Activated CD8-positive, alpha-beta memory T cell treated with anti-CD3 and anti-CD28 coated beads for 36 hours (primary cell): Measurements from ENCODE around the gene STXBP2. TPM values are rescaled to one million over a fixed set of nuclear protein-coding genes. Genes with fewer than 3 reads are reported as not detected.

Source experiments
- CTCF ChIA-PET: fragments of 350-600 bp; sonication (Branson Sonifier 250); formaldehyde crosslinking; loops from one replicate; lab custom pipeline; 2021; ENCODE audit warnings: antibody characterized with exemption; lab: Charles Lee
- POLR2A ChIA-PET: fragments of 350-600 bp; sonication (Branson Sonifier 250); formaldehyde crosslinking; loops from one replicate; lab custom pipeline; 2021; ENCODE audit warnings: antibody characterized with exemption; lab: Charles Lee
- total RNA-seq, 2 experiments: library from RNA; stranded (reverse); gene quantifications; one replicate each; pipeline ENCODE4 v1.2.3, GENCODE V29; 2021

Gene STXBP2
- 10 to 100 TPM; 69.2 to 73.5 TPM for total RNA-seq

- ChIA-PET POLR2A (interaction anchor here (0.8 kb wide), 1 partner anchor 15 kb away, joined by 3 read pairs; no protein-coding TSS in a partner anchor), CTCF (interaction anchor here (1.9 kb wide), 1 partner anchor 44 kb away, joined by 7 read pairs; the partner anchor contains the start of gene TRAPPC5)
Observed at GRCh38 chr19:7636691-7637373, at the start of gene STXBP2. STXBP2 (plus strand) TSS chr19:7637110; CDS start chr19:7637150, 40 bp downstream.

GRCh38 chr19:7589822-7590221 is 47.1 kb upstream of the STXBP2 start:
- ChIA-PET POLR2A (no interaction called here), CTCF (no interaction called here)

- POLR2A ChIA-PET = no interaction called here
- CTCF ChIA-PET = no interaction called here
Observed at GRCh38 chr19:7590256-7590655, 46.7 kb upstream of the STXBP2 start.

GRCh38 chr19:7595466-7596133 is 41.3 kb upstream of the STXBP2 start, which contains the start of gene CAMSAP3:
CAMSAP3 (plus strand) TSS chr19:7595863; CDS start chr19:7596003, 140 bp downstream.
- ChIA-PET CTCF (no interaction called here), POLR2A (no interaction called here)

- ChIA-PET CTCF (interaction anchor here (1.1 kb wide), 2 partner anchors 11 to 28 kb away, joined by 3 read pairs; no protein-coding TSS in a partner anchor), POLR2A (interaction anchor here (0.6 kb wide), 1 partner anchor 69 kb away, joined by 4 read pairs; no protein-coding TSS in a partner anchor)
Observed at GRCh38 chr19:7596211-7596937, 40.5 kb upstream of the STXBP2 start.

- ChIA-PET CTCF (interaction anchor here (1.1 kb wide), 1 partner anchor 29 kb away, joined by 3 read pairs; no protein-coding TSS in a partner anchor), POLR2A (no interaction called here)
Observed at GRCh38 chr19:7597689-7598088, 39.2 kb upstream of the STXBP2 start.

GRCh38 chr19:7598180-7598579 is 38.7 kb upstream of the STXBP2 start:
- CTCF ChIA-PET = no interaction called here

GRCh38 chr19:7600721-7601120 is 36.2 kb upstream of the STXBP2 start:
- POLR2A ChIA-PET = no interaction called here
- CTCF ChIA-PET = no interaction called here

More at GRCh38 chr19:7598180-7598579, 38.7 kb upstream of the STXBP2 start:
- POLR2A ChIA-PET = no interaction called here

GRCh38 chr19:7602240-7602934 is 34.5 kb upstream of the STXBP2 start:
- POLR2A ChIA-PET = no interaction called here
- CTCF ChIA-PET = no interaction called here

GRCh38 chr19:7602935-7603497 is 33.9 kb upstream of the STXBP2 start:
- POLR2A ChIA-PET = no interaction called here
- CTCF ChIA-PET = no interaction called here

- CTCF ChIA-PET = interaction anchor here (1.0 kb wide), 1 partner anchor 36 kb away, joined by 3 read pairs; no protein-coding TSS in a partner anchor
- POLR2A ChIA-PET = no interaction called here
Observed at GRCh38 chr19:7603919-7604318, 33.0 kb upstream of the STXBP2 start.

GRCh38 chr19:7605490-7606222 is 31.3 kb upstream of the STXBP2 start:
- POLR2A ChIA-PET = interaction anchor here (0.6 kb wide), 1 partner anchor 24 kb away, joined by 4 read pairs; no protein-coding TSS in a partner anchor

GRCh38 chr19:7606289-7606688 is 30.6 kb upstream of the STXBP2 start:
- ChIA-PET POLR2A (no interaction called here), CTCF (no interaction called here)

More at GRCh38 chr19:7605490-7606222, 31.3 kb upstream of the STXBP2 start:
- CTCF ChIA-PET = interaction anchor here (0.8 kb wide), 1 partner anchor 264 kb away, joined by 3 read pairs; no protein-coding TSS in a partner anchor

GRCh38 chr19:7607212-7607873 is 29.6 kb upstream of the STXBP2 start:
- ChIA-PET POLR2A (no interaction called here), CTCF (interaction anchor here (0.5 to 1.6 kb wide), 3 partner anchors 11 to 383 kb away, joined by 3 to 4 read pairs (median 4); no protein-coding TSS in a partner anchor)

- ChIA-PET POLR2A (no interaction called here), CTCF (interaction anchor here (0.5 to 1.6 kb wide), 4 partner anchors 11 to 491 kb away, joined by 3 to 4 read pairs (median 4); no protein-coding TSS in a partner anchor)
Observed at GRCh38 chr19:7607874-7608560, 28.9 kb upstream of the STXBP2 start.

GRCh38 chr19:7610491-7611240 is 26.2 kb upstream of the STXBP2 start:
- POLR2A ChIA-PET = no interaction called here

More at GRCh38 chr19:7610491-7611240, 26.2 kb upstream of the STXBP2 start:
- CTCF ChIA-PET = no interaction called here
